Gastroesophageal sphincter (tissue), 3 donors: ENCODE measurements around the gene DEK.

Source experiments
- EP300 ChIP-seq: sonication (generic); formaldehyde crosslinking; IDR thresholded peaks from one replicate; pipeline ENCODE4 v1.6.1; 2017; ENCODE audit warnings: antibody characterized with exemption, mild to moderate bottlenecking
- POLR2AphosphoS5 ChIP-seq: sonication (generic); formaldehyde crosslinking; IDR thresholded peaks from one replicate; pipeline ENCODE4 v1.6.1; 2017; ENCODE audit warnings: antibody characterized with exemption
- TF ChIP-seq, protein P1 (sequence below), 4 experiments: fragments of 200-600 bp in 2 of 4; fragments of 450-650 bp in 2 of 4; sonication (generic) in 1 of 4; IDR thresholded peaks; one replicate each; pipeline ENCODE4 v1.5.1; 2017 to 2019; ENCODE audit warnings: antibody characterized with exemption in 4 of 4, mild to moderate bottlenecking in 2 of 4, moderate library complexity in 2 of 4

- TF ChIP-seq EP300 = no peak
- TF ChIP-seq, protein P1, sequence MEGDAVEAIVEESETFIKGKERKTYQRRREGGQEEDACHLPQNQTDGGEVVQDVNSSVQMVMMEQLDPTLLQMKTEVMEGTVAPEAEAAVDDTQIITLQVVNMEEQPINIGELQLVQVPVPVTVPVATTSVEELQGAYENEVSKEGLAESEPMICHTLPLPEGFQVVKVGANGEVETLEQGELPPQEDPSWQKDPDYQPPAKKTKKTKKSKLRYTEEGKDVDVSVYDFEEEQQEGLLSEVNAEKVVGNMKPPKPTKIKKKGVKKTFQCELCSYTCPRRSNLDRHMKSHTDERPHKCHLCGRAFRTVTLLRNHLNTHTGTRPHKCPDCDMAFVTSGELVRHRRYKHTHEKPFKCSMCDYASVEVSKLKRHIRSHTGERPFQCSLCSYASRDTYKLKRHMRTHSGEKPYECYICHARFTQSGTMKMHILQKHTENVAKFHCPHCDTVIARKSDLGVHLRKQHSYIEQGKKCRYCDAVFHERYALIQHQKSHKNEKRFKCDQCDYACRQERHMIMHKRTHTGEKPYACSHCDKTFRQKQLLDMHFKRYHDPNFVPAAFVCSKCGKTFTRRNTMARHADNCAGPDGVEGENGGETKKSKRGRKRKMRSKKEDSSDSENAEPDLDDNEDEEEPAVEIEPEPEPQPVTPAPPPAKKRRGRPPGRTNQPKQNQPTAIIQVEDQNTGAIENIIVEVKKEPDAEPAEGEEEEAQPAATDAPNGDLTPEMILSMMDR (IDR thresholded peaks at IDR 0.05) = no peak
- no peak for TF ChIP-seq POLR2AphosphoS5
These were observed 2.5 kb downstream of the DEK start for GRCh38 chr6:18261877-18262276.
